Measurements from ENCODE around the gene HOXD12.

DNA sequence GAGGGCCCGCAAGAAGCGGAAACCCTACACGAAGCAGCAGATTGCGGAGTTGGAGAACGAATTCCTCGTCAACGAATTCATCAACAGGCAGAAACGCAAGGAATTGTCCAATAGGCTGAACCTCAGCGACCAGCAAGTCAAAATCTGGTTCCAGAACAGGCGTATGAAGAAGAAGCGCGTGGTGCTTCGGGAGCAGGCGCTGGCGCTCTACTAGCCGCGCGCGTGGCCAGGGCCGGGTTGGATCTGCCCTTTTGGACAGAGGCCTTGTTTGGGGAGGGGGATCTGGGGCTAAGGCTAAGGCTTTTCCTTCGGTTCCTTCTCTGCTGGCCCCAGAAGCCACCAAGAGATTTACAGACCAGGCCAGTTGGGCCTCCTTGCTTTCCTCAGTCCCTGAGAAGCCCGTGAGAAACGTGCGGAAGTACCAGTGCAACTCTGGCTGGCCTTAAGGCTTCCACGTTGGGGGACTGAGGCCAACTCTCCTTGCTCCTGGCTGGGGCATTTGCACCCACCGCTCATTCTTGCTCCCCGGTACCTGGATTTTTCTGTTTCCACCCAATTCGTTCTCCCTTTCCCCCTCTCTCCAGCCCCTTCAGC lies 1.0 kb downstream of the HOXD12 start:
- TF ChIP-seq, protein P1, sequence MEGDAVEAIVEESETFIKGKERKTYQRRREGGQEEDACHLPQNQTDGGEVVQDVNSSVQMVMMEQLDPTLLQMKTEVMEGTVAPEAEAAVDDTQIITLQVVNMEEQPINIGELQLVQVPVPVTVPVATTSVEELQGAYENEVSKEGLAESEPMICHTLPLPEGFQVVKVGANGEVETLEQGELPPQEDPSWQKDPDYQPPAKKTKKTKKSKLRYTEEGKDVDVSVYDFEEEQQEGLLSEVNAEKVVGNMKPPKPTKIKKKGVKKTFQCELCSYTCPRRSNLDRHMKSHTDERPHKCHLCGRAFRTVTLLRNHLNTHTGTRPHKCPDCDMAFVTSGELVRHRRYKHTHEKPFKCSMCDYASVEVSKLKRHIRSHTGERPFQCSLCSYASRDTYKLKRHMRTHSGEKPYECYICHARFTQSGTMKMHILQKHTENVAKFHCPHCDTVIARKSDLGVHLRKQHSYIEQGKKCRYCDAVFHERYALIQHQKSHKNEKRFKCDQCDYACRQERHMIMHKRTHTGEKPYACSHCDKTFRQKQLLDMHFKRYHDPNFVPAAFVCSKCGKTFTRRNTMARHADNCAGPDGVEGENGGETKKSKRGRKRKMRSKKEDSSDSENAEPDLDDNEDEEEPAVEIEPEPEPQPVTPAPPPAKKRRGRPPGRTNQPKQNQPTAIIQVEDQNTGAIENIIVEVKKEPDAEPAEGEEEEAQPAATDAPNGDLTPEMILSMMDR (IDR thresholded peaks at IDR 0.05), result no peak
- no peak for TF ChIP-seq POLR2A (IDR thresholded peaks at IDR 0.05)
